Ovary (tissue), 3 donors: ENCODE measurements around the gene RNF215.

ENCODE experiments used
- CTCF ChIP-seq, 3 donors: fragments of 450-650 bp in 2 of 3; fragments of 200-600 bp in 1 of 3; IDR thresholded peaks; one replicate each; pipeline versions ENCODE4 v1.5.1 to v1.8.0; 2016 to 2022; ENCODE audit warnings: antibody characterized with exemption in 3 of 3, mild to moderate bottlenecking in 1 of 3
- EP300 ChIP-seq: sonication (generic); formaldehyde crosslinking; IDR thresholded peaks from one replicate; pipeline ENCODE4 v1.6.1; 2017; ENCODE audit warnings: antibody characterized with exemption
- POLR2A ChIP-seq: fragments of 450-650 bp; IDR thresholded peaks from one replicate; pipeline ENCODE4 v1.6.1; 2017; ENCODE audit warnings: antibody characterized with exemption, mild to moderate bottlenecking, moderate library complexity
- donor health status: DM: no; HTN: no; CAD: no.

- no peak for TF ChIP-seq POLR2A
- TF ChIP-seq CTCF (IDR thresholded peaks at IDR 0.05) = peak; percentile 87 to 97 (median 93)
- no peak for TF ChIP-seq EP300
These were observed at the start of gene RNF215 for GRCh38 chr22:30386960-30387827.
